Ramos (cell line): ENCODE data around the gene HARS2.
"Not testable (repeated sequence)": the region's sequence is repeated elsewhere in the genome, so short reads cannot be mapped to it uniquely, and the experiment has no call there.

Source experiments
- in situ Hi-C: fragments of 300-500 bp; cut with MboI; formaldehyde crosslinking; loops from one replicate; pipeline ENCODE4 v1.14.3; 2022; ENCODE audit warnings: low sequenced_read_pairs; ENCODE audit not compliant: unreplicated experiment

Gene HARS2, protein sequence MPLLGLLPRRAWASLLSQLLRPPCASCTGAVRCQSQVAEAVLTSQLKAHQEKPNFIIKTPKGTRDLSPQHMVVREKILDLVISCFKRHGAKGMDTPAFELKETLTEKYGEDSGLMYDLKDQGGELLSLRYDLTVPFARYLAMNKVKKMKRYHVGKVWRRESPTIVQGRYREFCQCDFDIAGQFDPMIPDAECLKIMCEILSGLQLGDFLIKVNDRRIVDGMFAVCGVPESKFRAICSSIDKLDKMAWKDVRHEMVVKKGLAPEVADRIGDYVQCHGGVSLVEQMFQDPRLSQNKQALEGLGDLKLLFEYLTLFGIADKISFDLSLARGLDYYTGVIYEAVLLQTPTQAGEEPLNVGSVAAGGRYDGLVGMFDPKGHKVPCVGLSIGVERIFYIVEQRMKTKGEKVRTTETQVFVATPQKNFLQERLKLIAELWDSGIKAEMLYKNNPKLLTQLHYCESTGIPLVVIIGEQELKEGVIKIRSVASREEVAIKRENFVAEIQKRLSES

DNA sequence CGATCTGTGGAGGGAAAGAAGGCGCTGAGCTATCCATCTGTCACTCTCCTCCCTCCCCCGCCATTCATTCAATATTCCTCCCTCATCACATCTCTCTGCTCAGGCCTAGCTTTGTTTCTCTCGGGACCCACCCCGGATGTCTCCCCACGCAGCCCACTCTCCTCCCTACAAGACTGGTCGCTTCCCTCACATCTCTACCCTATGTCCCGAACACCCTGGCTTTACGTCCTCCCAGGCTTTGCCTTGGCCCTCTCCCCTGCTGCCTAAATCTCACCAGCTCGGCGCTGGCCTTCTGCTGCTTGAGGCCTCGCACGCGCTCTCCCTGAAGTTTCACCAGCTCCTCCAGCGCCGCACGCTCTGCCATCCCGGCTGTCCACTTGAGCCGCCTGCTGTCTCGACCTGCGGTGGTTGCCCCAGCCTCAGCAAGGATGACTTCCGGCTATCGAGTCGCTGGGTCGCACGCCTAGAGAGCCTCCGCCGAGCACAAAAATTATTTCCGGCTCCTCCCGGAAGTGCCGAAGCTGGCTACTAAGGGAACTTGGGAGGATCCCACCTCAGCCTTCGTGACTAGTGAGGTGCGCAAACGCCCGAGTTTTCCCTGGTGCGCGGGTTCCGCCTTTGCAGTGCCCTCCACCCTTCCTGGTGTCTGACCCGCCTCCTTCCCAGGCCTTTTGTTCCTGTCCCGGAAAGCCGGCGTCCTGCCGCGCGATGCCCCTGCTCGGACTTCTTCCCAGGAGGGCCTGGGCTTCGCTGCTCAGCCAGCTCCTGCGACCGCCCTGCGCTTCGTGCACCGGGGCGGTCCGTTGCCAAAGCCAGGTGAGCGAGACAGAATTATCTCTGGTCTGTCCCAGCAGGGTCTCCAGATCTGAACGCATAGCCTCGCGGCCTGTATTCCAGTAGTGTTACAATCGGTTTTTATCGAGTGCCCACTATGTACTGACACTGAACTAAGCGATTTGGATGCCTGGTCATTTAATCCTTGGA is at the start of gene HARS2, which contains the start of gene HARS1:
Gene HARS2, plus strand, starts transcription at position 515 of the 984 bp plus-strand sequence. Its CDS starts 194 bp downstream, at position 709.
Gene HARS1, minus strand, starts transcription at position 430 of the 984 bp plus-strand sequence. Its CDS starts 66 bp downstream, at position 364.
- in situ Hi-C loops: no loop called here

DNA sequence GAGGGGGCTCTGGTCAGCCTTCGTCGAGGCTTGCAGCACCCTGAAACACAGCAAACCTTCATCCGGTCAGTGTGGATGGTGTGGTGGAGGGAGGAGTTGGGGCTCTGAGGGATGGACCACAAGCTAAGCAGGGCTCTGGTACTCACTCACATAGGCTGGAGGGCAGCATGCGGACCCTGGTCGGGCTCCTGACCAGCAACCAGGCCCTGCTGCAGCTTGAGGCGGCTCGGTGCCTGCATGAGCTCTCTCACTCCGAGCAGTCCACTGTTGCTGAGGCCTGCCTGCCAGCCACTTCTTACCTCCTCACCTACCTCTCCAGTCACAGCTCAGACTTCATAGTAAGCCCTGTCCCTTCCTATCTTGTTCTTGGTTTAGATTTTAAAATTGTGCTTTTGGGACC is 49.5 kb upstream of the HARS2 start:
- in situ Hi-C loops: no loop called here

DNA sequence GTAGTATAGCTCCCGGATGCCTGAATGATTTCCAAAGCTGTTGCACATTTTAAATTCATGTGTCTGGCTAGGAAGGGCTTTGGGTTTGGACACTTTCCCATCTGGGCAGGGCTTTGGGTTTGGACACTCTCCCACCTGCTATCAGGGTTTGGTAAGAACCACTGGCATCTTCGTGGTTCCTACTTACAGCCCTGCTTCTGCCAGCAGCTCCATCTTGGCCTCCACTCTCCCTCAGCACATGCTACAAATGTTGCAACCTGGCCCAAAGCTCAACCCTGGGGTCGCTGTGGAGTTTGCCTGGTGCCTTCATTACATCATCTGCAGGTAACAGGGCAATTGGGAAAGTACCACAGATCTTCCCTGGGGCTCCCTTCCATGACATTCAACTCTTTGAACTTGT is 48.5 kb upstream of the HARS2 start:
- in situ Hi-C loops: no loop called here

DNA sequence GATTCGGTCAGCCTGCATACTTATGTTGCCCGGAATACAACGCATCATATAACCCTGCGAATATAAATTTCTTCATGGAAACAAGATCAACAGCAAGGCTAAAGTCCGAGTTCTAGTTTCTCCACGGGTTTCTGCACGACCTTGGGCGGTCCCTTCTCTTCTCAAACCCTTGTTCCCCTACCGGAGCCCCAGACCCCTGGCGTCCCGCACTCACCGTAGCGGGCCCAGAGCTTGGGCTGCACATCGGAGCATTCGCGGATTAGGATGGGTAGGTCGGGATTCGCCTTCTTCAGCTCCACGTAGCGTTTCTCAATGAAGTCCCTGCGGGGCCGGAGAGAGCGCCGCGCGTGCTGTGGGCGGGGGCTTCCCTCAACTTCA is 44.2 kb upstream of the HARS2 start:
- in situ Hi-C loops: no loop called here

DNA sequence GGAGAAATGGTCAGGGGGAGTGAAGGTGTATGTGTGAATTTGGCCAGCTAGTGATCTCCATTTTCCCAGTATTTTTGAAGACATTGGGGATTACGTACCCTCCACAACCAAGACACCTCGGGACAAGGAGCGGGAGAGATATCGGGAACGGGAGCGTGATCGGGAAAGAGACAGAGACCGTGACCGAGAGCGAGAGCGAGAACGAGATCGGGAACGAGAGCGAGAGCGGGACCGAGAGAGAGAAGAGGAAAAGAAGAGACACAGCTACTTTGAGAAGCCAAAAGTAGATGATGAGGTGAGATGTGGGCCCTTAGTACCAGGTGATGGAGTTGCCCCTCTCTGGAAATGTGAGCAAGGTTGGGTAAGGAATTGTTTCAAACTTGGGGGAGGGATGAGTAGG is 32.4 kb upstream of the HARS2 start:
- in situ Hi-C loops: no loop called here

DNA sequence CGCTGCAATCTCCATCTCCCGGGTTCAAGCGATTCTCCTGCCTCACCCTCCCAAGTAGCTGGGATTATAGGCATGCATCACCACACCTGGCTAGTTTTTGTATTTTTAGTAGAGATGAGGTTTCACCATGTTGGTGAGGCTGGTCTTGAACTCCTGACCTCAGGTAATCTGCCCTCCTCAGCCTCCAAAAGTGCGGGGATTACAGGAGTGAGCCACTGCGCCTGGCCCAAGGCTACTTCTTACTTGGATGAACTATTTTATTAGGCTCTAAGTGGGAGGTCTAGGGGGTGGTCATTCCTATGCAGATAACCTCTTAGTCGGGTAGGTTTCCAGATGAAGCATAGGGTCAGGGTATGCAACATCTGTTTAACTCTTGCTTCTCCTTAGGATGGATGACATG is 30.9 kb upstream of the HARS2 start:
- in situ Hi-C loops: not testable (repeated sequence)

DNA sequence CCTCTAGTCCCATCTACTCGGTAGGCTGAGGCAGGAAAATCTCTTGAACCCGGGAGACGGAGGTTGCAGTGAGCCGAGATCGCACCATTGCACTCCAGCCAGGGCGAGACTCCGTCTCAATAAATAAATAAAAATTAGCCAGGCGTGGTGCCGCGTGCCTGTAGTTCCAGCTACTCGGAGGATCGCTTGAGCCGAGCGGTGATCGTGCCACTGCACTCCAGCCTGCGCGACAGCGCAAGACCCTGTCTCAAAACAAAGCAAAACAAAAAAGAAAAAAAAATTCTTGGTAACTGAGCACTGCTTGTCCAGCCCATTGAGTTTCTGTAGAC is 27.3 kb upstream of the HARS2 start:
- in situ Hi-C loops: no loop called here

DNA sequence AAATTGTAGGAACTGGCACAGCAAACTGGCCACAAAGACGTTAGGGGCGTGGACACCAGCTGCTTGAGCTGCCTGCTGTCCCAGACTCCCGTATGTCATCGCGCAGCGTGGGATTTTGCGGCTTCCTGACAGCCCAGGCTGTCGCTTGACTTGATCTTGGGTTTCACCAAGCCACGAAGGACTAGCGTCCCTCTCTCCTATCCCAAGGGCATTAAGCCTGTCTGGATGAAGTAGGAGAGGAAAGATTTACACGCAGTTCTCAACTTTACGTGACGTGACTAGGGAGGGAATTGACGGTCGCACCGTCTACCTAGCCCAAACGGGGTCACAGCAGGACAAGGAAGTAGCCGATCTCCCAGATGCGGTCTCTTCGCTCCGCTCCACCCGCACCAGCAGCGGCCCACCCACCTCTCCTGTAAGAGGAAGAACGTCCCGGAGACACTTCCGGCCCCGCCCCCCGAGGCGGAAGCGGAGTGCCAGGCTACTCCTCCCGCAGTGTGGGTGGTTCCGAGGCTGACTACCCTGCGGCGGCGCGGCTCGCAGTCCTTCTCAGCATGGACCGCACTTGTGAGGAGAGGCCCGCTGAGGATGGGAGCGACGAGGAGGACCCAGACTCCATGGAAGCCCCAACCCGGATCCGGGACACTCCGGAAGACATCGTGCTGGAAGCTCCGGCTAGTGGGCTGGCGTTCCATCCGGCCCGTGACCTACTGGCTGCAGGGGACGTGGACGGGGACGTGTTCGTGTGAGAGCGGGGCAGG is 26.7 kb upstream of the HARS2 start, which contains the start of gene WDR55:
Gene WDR55, plus strand, starts transcription at position 546 of the 761 bp plus-strand sequence. Its CDS starts 9 bp downstream, at position 555.
- in situ Hi-C loops: no loop called here

DNA sequence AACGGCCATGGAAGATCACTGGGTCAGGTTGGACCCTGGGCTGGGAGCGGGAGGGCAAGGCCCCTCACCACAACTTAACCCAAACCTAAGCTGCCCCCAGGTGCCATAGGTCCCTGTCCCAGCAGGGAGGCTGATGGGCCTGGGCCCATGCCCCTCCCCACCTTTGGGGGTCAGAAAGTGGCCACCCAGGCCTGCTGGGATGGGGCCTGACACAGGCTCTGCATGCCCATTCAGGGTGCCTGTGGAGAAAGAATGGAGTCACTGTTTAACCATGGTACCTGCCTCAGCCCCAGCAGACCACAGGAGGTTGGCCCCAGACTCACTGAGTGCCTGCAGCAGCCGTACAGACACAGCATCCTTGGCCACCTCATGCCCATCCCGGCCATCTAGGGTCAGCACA is 20.2 kb upstream of the HARS2 start:
- in situ Hi-C loops: not testable (repeated sequence)

DNA sequence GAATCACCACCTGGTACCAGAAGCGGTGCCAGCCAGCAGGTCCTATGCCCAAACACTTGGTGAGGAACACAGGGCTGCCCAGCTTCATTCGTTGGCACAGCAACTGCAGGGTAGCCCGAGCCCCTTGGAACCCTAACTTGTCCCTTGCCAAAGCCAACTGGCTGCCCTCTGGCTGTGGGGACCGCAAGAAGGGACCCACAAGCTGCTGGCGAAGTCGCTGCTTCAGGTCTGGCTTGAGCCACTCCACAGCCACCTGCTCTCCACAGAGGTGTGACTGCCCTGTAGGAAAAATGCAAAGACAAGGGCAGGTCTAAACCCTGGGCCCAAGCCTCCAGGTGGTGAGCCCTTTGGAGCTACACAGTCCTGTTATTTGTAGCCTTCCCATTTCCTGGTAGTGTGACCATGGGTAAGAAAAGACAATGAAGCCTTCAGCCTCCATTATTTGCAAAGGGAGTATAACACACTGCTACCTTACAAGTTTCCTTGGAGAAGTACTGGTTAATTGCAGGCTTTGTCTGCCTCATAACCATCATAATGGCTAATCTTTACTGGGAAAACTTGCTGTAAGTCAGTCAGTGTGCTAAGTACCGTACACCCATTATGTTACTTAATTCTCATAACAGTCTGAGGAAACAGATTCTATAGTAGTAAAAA is 19.7 kb upstream of the HARS2 start:
- in situ Hi-C loops: no loop called here

DNA sequence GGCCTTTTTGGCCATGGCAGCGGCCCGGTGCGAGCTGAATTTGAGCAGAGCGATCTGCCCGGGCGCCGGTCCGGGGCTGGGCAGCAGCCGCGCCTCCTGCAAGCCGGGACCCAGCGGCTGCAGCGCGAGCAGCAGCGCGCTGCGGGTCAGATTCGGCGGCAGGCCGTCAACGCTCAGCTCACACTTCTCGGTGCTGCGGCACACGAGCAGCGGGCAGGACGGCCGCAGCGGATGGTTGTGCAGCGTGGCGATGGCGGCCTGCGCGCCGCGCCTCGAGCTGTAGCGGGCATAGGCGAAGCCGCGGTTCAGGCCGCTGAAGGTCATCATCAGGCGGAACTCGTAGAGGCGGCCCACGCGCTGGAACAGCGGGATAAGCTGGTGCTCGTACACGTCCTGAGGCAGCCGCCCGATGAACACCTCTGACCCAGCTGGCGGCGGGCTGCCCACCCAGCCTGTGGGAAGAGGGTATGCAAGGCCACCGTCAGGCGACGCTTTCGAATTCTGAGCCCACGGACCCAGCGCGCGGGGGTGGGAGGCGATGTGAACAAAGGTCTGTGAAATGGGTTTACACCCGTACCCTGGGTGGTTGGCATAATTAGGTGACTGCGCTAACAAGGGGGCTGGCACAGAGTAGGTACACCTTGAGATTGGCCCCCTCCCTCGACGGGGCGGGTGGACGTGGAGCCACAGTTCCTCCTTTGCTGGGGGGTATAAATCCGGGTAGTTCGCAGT is 18.6 kb upstream of the HARS2 start:
- in situ Hi-C loops: no loop called here

DNA sequence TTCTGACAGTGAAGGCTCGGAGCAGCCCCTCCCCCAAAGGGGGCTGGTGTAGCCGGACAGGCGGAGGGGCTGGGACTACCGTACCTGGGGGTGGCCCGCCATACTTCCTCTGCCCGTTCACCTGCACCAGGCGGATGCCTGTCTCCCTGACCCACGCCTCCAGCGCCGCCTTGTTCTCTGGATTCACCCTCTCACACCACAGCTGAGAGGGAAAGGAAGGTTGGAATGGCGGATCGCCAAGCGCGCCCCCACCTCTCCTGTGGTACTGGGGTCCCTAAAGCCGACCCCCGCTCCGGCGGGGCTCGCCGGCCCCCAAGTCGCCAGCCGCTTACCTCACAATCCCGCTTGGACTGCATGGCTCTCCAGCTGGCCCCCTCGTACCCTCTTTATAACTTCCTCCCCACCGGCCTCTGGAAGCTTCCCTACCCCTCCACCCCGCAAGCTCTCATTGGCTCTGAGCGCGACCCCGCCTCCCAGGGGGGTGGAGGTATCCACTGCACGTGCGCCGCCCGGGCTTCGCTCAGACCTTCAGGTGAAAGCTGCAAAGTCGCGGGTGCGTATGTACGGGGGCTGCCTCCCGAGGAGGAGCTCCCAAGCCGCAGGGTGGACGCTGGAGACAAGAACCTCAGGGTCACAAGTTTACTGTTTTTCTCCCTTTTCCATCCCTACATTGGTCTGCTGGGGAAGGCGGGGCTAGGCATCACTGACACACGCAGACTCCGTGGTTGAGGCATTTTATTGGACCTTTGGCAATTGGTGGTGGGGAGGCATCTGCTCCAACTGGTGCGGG is 17.9 kb upstream of the HARS2 start, which contains the start of gene DND1:
Gene DND1, minus strand, starts transcription at position 390 of the 790 bp plus-strand sequence. Its CDS starts 34 bp downstream, at position 356.
- in situ Hi-C loops: no loop called here

DNA sequence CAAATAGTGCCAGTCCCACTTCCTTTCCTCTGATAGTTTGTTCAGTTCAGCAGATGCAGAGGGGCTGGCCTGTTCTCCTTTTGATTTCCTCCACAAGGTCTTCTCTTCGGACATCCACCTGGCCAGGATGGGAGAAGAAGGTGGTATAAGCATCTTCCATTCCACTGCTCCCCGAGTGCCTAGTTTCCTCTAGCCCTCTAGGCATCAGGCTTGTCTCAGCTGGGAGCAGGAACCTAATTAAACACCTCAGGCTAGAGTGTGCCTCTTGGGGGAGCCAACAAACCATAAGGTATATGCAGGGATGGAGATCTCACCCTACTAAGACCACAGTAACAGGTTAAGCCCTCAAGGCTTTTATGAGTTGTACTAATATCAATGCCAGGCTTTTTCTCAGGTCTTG is 17.0 kb upstream of the HARS2 start:
- in situ Hi-C loops: no loop called here

DNA sequence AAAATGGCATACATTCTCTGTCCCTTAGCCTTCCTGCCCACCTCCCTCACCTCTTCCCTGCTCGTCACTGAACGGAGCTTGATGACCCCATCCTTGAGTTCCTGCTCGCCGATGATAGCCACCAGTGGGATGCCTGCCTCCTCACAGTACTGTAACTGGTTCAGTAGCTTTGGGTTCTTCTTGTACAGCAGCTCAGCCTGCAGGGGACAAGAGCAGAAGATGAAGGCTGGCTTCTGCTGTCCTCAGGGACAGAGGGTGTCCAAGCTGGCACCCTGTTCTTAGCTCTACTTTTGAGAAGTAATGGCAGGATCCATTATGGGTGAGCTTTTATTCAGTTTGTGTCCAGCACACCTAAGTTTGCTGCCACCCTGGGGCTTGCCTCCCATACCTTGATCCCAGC is 16.6 kb upstream of the HARS2 start:
- in situ Hi-C loops: no loop called here

DNA sequence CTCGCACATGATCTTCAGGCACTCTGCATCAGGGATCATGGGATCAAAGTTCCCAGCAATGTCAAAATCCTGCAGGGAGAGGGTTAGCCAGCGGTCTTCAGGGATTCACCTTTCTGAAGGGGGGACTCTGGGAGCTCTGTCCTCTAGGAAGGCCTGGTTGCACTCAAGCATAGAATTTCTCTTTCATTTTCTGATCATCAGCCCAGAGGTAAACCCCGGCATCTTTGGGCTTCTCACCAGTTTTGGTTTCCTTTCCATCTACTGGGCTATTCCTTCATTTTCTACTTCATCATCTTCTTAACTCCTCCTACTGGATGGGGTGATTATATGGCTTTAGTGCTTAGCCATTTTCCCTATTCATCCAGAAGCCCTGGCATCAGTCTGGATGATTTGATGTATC is 13.3 kb upstream of the HARS2 start:
- in situ Hi-C loops: no loop called here

DNA sequence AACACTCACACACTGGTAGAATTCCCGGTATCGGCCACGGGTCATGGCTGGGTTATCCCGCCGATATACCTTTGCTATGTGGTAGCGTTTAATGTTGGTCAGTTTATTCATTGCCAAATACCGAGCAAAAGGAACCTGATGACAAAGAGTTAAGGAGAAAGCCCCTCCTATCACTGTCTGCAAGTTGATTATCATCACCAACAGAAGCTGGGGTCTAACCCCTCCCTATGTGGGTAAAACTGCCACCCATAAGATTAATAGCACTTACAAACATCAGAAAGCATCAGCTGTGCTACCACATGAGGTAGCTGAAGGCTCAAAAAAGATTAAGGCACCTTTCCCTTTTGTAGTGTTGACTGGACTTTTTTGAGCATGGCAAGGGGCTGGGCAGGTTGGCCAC is 12.3 kb upstream of the HARS2 start:
- in situ Hi-C loops: no loop called here

DNA sequence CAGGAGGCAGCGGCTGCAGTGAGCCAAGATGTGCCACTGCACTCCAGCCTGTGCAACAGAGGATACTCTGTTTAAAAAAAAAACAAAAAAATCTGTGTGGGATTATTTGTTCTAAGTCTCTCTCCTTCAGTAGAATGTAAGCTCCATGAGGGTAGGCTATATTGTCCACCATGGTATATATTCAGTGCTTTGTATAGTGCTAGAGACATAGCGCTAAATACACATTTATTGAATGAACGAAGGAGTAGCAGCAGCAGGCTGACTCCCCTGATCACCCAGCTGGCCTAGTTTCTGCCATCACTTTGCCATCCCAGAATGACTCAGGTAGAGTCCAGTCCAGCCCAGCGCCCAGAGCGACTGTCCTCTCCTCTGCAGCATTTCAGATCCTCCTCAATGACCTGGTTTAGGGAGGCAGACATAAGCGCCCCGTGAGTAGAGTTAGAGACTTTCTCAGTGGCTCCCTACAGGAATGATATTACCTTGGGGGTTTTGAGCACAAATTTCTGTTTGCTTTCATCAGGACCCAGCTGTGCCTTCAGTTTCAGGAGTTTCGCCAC is 801 bp upstream of the HARS2 start:
- in situ Hi-C loops: no loop called here

DNA sequence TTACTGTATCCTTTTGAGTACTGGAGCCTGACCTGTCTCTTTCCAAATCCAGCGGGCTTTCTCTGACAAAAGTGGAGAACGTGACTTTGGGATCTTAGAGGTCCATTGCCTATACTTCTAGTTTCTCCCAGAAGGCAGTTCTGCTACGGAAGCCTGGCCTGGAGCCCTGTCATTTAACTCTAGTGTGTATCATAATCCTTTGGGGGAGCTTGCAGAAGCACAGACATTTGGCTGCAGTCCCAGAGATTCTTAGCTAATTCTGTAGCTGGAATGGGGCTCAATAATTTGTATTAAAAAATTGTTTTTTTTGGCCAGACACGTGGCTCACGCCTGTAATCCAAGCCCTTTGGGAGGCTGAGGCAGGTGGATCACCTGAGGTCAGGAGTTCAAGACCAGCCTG is 3.0 kb downstream of the HARS2 start:
- in situ Hi-C loops: no loop called here
